Prostate gland (tissue), 2 donors: ENCODE measurements around the gene KLHL2. TPM values are rescaled to one million over a fixed set of nuclear protein-coding genes. Genes with fewer than 3 reads are reported as not detected.
"Not testable (repeated sequence)": the region's sequence is repeated elsewhere in the genome, so short reads cannot be mapped to it uniquely, and the experiment has no call there.

Experiments
- DNase-seq: peaks from one replicate; pipeline ENCODE4 v3.0.0-alpha.2; 2019; ENCODE audit warnings: low spot score
- H3K27ac ChIP-seq, 2 donors: fragments of 200-600 bp; sonication (generic); 2 replicates each; pipeline ENCODE4 v1.5.1; 2017 to 2019
- H3K27me3 ChIP-seq: fragments of 200-600 bp; sonication (generic); replicated peaks from 2 replicates; pipeline ENCODE4 v1.5.1; 2019; ENCODE audit not compliant: insufficient read depth
- H3K36me3 ChIP-seq, 2 donors: fragments of 200-600 bp; sonication (generic); 1 replicate in 1 of 2; 2 replicates in 1 of 2; pipeline versions ENCODE4 v1.5.1 to v1.8.1; 2017 to 2019
- H3K4me1 ChIP-seq: fragments of 200-600 bp; sonication (generic); replicated peaks from 2 replicates; pipeline ENCODE4 v1.5.1; 2019
- H3K4me3 ChIP-seq, 2 donors: fragments of 200-600 bp; sonication (generic); 2 replicates each; pipeline ENCODE4 v1.5.1; 2017 to 2019
- H3K9me3 ChIP-seq: fragments of 200-600 bp; sonication (generic); 2 replicates; pipeline ENCODE4 v1.5.1; 2017
- POLR2A ChIP-seq: fragments of 450-650 bp; IDR thresholded peaks from one replicate; pipeline ENCODE4 v1.6.1; 2016; ENCODE audit warnings: antibody characterized with exemption, mild to moderate bottlenecking
- POLR2AphosphoS5 ChIP-seq: sonication (generic); formaldehyde crosslinking; IDR thresholded peaks from one replicate; pipeline ENCODE4 v1.6.1; 2017; ENCODE audit warnings: antibody characterized with exemption
- WGBS: methylation state at CpG from one replicate; pipeline ENCODE4 v1.1.5; 2018; 5-methylcytosine and 5-hydroxymethylcytosine counted together
- intact Hi-C: fragments of 100-400 bp; cut with DNase I; formaldehyde crosslinking; loops from one replicate; pipeline ENCODE4 v1.14.2; 2022
- total RNA-seq, 2 donors: library from RNA; depleted of rRNA; stranded (reverse); fragments of >200 nt; gene quantifications; one replicate each; pipeline ENCODE4 v1.1.0, GENCODE V29; 2016
- TF ChIP-seq, protein P1 (sequence below), 4 experiments: fragments of 200-600 bp in 2 of 4; fragments of 450-650 bp in 2 of 4; sonication (generic) in 2 of 4; IDR thresholded peaks; 1 replicate in 3 of 4; 2 replicates in 1 of 4; pipeline ENCODE4 v1.5.1; 2016 to 2019; ENCODE audit warnings: antibody characterized with exemption in 4 of 4, mild to moderate bottlenecking in 2 of 4, moderate library complexity in 2 of 4

KLHL2 gene
- total RNA-seq, 2 donors from 2014 or later = 20.4 to 22.2 TPM

GRCh38 chr4:165331359-165331758 is 124.0 kb downstream of the KLHL2 start:
- no peak for DNase-seq
- 81% methylated on average over 1 of the region's 1 CpG for WGBS
- TF ChIP-seq POLR2AphosphoS5 (no peak), POLR2A (no peak)
- TF ChIP-seq, protein P1, sequence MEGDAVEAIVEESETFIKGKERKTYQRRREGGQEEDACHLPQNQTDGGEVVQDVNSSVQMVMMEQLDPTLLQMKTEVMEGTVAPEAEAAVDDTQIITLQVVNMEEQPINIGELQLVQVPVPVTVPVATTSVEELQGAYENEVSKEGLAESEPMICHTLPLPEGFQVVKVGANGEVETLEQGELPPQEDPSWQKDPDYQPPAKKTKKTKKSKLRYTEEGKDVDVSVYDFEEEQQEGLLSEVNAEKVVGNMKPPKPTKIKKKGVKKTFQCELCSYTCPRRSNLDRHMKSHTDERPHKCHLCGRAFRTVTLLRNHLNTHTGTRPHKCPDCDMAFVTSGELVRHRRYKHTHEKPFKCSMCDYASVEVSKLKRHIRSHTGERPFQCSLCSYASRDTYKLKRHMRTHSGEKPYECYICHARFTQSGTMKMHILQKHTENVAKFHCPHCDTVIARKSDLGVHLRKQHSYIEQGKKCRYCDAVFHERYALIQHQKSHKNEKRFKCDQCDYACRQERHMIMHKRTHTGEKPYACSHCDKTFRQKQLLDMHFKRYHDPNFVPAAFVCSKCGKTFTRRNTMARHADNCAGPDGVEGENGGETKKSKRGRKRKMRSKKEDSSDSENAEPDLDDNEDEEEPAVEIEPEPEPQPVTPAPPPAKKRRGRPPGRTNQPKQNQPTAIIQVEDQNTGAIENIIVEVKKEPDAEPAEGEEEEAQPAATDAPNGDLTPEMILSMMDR (IDR thresholded peaks at IDR 0.05) = no peak
- Histone ChIP-seq H3K27me3 (no peaks in the 10 kb centered on the region), H3K9me3 (no peaks in the 10 kb centered on the region), H3K4me1 (no peaks in the 10 kb centered on the region), H3K27ac (no peak overlapping the region), H3K4me3 (no peak overlapping the region), H3K36me3 (no peaks in the 10 kb centered on the region)
- intact Hi-C loops = no loop called here

GRCh38 chr4:165331823-165332222 is 124.5 kb downstream of the KLHL2 start:
- Histone ChIP-seq H3K27ac (no peak overlapping the region), H3K9me3 (no peaks in the 10 kb centered on the region), H3K4me3 (no peak overlapping the region), H3K36me3 (no peaks in the 10 kb centered on the region), H3K4me1 (no peaks in the 10 kb centered on the region), H3K27me3 (no peaks in the 10 kb centered on the region)
- no peak for TF ChIP-seq POLR2AphosphoS5
- TF ChIP-seq, protein P1 (IDR thresholded peaks at IDR 0.05) = no peak
- no peak for TF ChIP-seq POLR2A
- DNase-seq = no peak
- 93% methylated on average over 10 of the region's 10 CpGs for WGBS
- intact Hi-C loops = no loop called here

DNA sequence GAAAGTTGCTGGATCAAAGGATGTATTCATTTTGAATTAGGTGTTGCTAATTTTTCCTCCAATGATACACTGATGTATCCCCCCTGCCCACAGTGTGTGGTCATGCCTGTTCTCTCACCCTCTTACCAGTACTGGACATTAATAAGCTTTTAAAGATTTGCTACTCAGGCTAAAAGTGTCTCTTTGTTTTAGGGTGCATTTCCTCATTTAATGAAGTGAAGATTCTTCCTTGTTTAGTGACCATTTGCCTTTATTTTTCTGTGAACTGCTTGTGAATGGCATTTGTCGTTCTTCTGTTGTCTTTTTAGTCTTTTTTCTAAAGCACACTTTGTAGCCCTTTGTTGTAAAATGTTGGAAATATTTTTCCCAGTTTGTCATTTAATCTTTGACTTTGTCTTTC is 125.1 kb downstream of the KLHL2 start:
- WGBS = 36% methylated on average over 1 of the region's 1 CpG
- Histone ChIP-seq H3K4me3 (no peak overlapping the region), H3K4me1 (no peaks in the 10 kb centered on the region), H3K36me3 (no peaks in the 10 kb centered on the region), H3K9me3 (no peaks in the 10 kb centered on the region), H3K27ac (no peak overlapping the region), H3K27me3 (no peaks in the 10 kb centered on the region)
- TF ChIP-seq POLR2AphosphoS5 (no peak), POLR2A (no peak)
- TF ChIP-seq, protein P1 (IDR thresholded peaks at IDR 0.05) = no peak
- intact Hi-C loops = no loop called here
- no peak for DNase-seq

GRCh38 chr4:165335163-165335703 is 127.9 kb downstream of the KLHL2 start:
- intact Hi-C loops = no loop called here
- no peaks in the 10 kb centered on the region for H3K36me3 ChIP-seq
- 73% methylated on average over 3 of the region's 3 CpGs for WGBS

GRCh38 chr4:165336743-165337142 is 129.4 kb downstream of the KLHL2 start:
- Histone ChIP-seq H3K9me3 (no peaks in the 10 kb centered on the region), H3K27me3 (no peaks in the 10 kb centered on the region), H3K27ac (no peak overlapping the region), H3K4me3 (no peak overlapping the region), H3K4me1 (no peaks in the 10 kb centered on the region), H3K36me3 (no peaks in the 10 kb centered on the region)
- DNase-seq = no peak
- WGBS = 84% methylated on average over 6 of the region's 6 CpGs
- intact Hi-C loops = no loop called here
- TF ChIP-seq, protein P1 (IDR thresholded peaks at IDR 0.05) = no peak
- TF ChIP-seq POLR2A (no peak), POLR2AphosphoS5 (no peak)

More at GRCh38 chr4:165335163-165335703, 127.9 kb downstream of the KLHL2 start:
- H3K27me3 ChIP-seq = no peaks in the 10 kb centered on the region
- H3K4me1 ChIP-seq = no peaks in the 10 kb centered on the region
- H3K9me3 ChIP-seq = no peaks in the 10 kb centered on the region
- no peak overlapping the region for H3K4me3 ChIP-seq
- TF ChIP-seq POLR2AphosphoS5 = no peak
- TF ChIP-seq, protein P1 (IDR thresholded peaks at IDR 0.05) = no peak
- no peak for TF ChIP-seq POLR2A
- no peak overlapping the region for H3K27ac ChIP-seq
- DNase-seq = no peak

GRCh38 chr4:165342340-165342739 is 135.0 kb downstream of the KLHL2 start:
- H3K4me3 ChIP-seq, H3K9me3 ChIP-seq, intact Hi-C loops, H3K4me1 ChIP-seq, H3K36me3 ChIP-seq, H3K27ac ChIP-seq, DNase-seq, H3K27me3 ChIP-seq: not testable (repeated sequence)
- 98% methylated on average over 5 of the region's 5 CpGs for WGBS
